Subcutaneous abdominal adipose tissue (tissue), 5 donors: ENCODE results near the gene HES6.

Experiments used
- H3K27ac ChIP-seq: one replicate; pipeline ENCODE4 v1.7.0; 2013; ENCODE audit warnings: low read depth, mild to moderate bottlenecking, inconsistent platforms, low read length, moderate library complexity
- H3K27me3 ChIP-seq, 5 donors: one replicate each; pipeline ENCODE4 v1.7.0; 2013; ENCODE audit warnings: low read length in 5 of 5, inconsistent platforms in 1 of 5; ENCODE audit not compliant: control insufficient read depth in 5 of 5, insufficient read depth in 4 of 5
- H3K36me3 ChIP-seq, 5 donors: one replicate each; pipeline ENCODE4 v1.7.0; 2013; ENCODE audit warnings: low read length in 5 of 5; ENCODE audit not compliant: control insufficient read depth in 5 of 5, insufficient read depth in 5 of 5
- H3K4me1 ChIP-seq, 5 donors: one replicate each; pipeline ENCODE4 v1.7.0; 2013; ENCODE audit warnings: low read length in 5 of 5, mild to moderate bottlenecking in 3 of 5, moderate library complexity in 1 of 5; ENCODE audit not compliant: control insufficient read depth in 5 of 5, insufficient read depth in 5 of 5
- H3K4me3 ChIP-seq, 5 donors: one replicate each; pipeline ENCODE4 v1.7.0; 2013; ENCODE audit warnings: low read length in 5 of 5, low read depth in 1 of 5
- H3K9ac ChIP-seq, 5 donors: one replicate each; pipeline ENCODE4 v1.7.0; 2013; ENCODE audit warnings: low read length in 5 of 5, mild to moderate bottlenecking in 4 of 5, moderate library complexity in 3 of 5
- H3K9me3 ChIP-seq, 5 donors: one replicate each; pipeline ENCODE4 v1.7.0; 2013; ENCODE audit warnings: low read length in 5 of 5; ENCODE audit not compliant: control insufficient read depth in 5 of 5
- donor health status: healthy.
- donor health status: healthy.
- donor health status: healthy.
- donor health status: healthy.
- donor health status: healthy.

Gene HES6

GRCh38 chr2:238244151-238244550, 4.3 kb upstream of the HES6 start:
- H3K9me3 ChIP-seq: peaks cover 0 to 3% (median 0%) of the 10 kb centered on the region in 5 donors
- H3K4me3 ChIP-seq: no peak overlapping the region
- peaks cover 8 to 36% (median 19%) of the 10 kb centered on the region in 5 donors for H3K4me1 ChIP-seq
- no peak overlapping the region for H3K27ac ChIP-seq
- peaks cover 7 to 37% (median 30%) of the 10 kb centered on the region in 5 donors for H3K36me3 ChIP-seq
- H3K27me3 ChIP-seq: peaks cover 0 to 7% (median 0%) of the 10 kb centered on the region in 5 donors
- H3K9ac ChIP-seq: no peak overlapping the region

- Histone ChIP-seq H3K27me3 (peaks cover 0 to 10% (median 4%) of the 10 kb centered on the region in 5 donors), H3K9me3 (peaks cover 0 to 3% (median 0%) of the 10 kb centered on the region in 5 donors), H3K36me3 (peaks cover 7 to 35% (median 30%) of the 10 kb centered on the region in 5 donors), H3K4me3 (no peak overlapping the region), H3K4me1 (peaks cover 8 to 41% (median 24%) of the 10 kb centered on the region in 5 donors), H3K9ac (no peak overlapping the region), H3K27ac (no peak overlapping the region)
These were observed 3.7 kb upstream of the HES6 start for GRCh38 chr2:238243496-238244076.

- Histone ChIP-seq H3K9ac (no peak overlapping the region), H3K27me3 (peaks cover 0 to 13% (median 4%) of the 10 kb centered on the region in 5 donors), H3K4me3 (peak overlapping the region in 1 of 5 donors; percentile 29), H3K27ac (no peak overlapping the region), H3K36me3 (peaks cover 7 to 31% (median 27%) of the 10 kb centered on the region in 5 donors), H3K4me1 (peaks cover 8 to 37% (median 24%) of the 10 kb centered on the region in 5 donors), H3K9me3 (peaks cover 0 to 3% (median 0%) of the 10 kb centered on the region in 5 donors)
These were observed 3.1 kb upstream of the HES6 start for GRCh38 chr2:238242731-238243495.

GRCh38 chr2:238241970-238242369, 2.1 kb upstream of the HES6 start:
- Histone ChIP-seq H3K9ac (no peak overlapping the region), H3K36me3 (peaks cover 7 to 21% (median 18%) of the 10 kb centered on the region in 5 donors), H3K9me3 (peaks cover 0 to 3% (median 0%) of the 10 kb centered on the region in 5 donors), H3K27me3 (peaks cover 0 to 13% (median 10%) of the 10 kb centered on the region in 5 donors), H3K4me1 (peaks cover 8 to 36% (median 24%) of the 10 kb centered on the region in 5 donors), H3K27ac (no peak overlapping the region), H3K4me3 (no peak overlapping the region)

- H3K4me1 ChIP-seq: peaks cover 8 to 36% (median 24%) of the 10 kb centered on the region in 5 donors
- peaks cover 0 to 13% (median 10%) of the 10 kb centered on the region in 5 donors for H3K27me3 ChIP-seq
- H3K36me3 ChIP-seq: peaks cover 5 to 17% (median 11%) of the 10 kb centered on the region in 5 donors
- H3K27ac ChIP-seq: no peak overlapping the region
- peaks cover 0 to 3% (median 0%) of the 10 kb centered on the region in 5 donors for H3K9me3 ChIP-seq
- no peak overlapping the region for H3K9ac ChIP-seq
- no peak overlapping the region for H3K4me3 ChIP-seq
These were observed 1.2 kb upstream of the HES6 start for GRCh38 chr2:238240757-238241711.

GRCh38 chr2:238239543-238239862, 335 bp downstream of the HES6 start:
- Histone ChIP-seq H3K4me3 (peak overlapping the region in 4 of 5 donors; percentile 54 to 72 (median 63)), H3K36me3 (peaks cover 0 to 5% (median 3%) of the 10 kb centered on the region in 5 donors), H3K27me3 (peaks cover 0 to 13% (median 10%) of the 10 kb centered on the region in 5 donors), H3K4me1 (peaks cover 8 to 38% (median 24%) of the 10 kb centered on the region in 5 donors), H3K27ac (no peak overlapping the region), H3K9ac (no peak overlapping the region), H3K9me3 (peaks cover 0 to 3% (median 0%) of the 10 kb centered on the region in 5 donors)

- peaks cover 8 to 41% (median 24%) of the 10 kb centered on the region in 5 donors for H3K4me1 ChIP-seq
- no peak overlapping the region for H3K27ac ChIP-seq
- H3K27me3 ChIP-seq: peaks cover 0 to 13% (median 10%) of the 10 kb centered on the region in 5 donors
- peak overlapping the region in 3 of 5 donors; percentile 45 to 72 (median 62) for H3K4me3 ChIP-seq
- H3K36me3 ChIP-seq: peaks cover 0 to under 1% (median 0%) of the 10 kb centered on the region in 5 donors
- H3K9ac ChIP-seq: no peak overlapping the region
- H3K9me3 ChIP-seq: peaks cover 0 to 3% (median 0%) of the 10 kb centered on the region in 5 donors
These were observed 884 bp downstream of the HES6 start for GRCh38 chr2:238238766-238239542.

- no peak overlapping the region for H3K9ac ChIP-seq
- H3K27ac ChIP-seq: no peak overlapping the region
- H3K4me3 ChIP-seq: no peak overlapping the region
- no peaks in the 10 kb centered on the region for H3K36me3 ChIP-seq
- H3K4me1 ChIP-seq: peaks cover 8 to 38% (median 23%) of the 10 kb centered on the region in 5 donors
- H3K27me3 ChIP-seq: peaks cover 0 to 13% (median 10%) of the 10 kb centered on the region in 5 donors
- peaks cover 0 to 3% (median 0%) of the 10 kb centered on the region in 5 donors for H3K9me3 ChIP-seq
These were observed 1.5 kb downstream of the HES6 start for GRCh38 chr2:238238311-238238765.
